HG03342 (cell line): ENCODE measurements around the gene SLC8B1.

ENCODE experiments used
- ATAC-seq: cut with Tn5 transposase; IDR thresholded peaks from one replicate; pipeline ENCODE4 v1.9.1; 2021; ENCODE audit warnings: mild to moderate bottlenecking, moderate library complexity; ENCODE audit not compliant: unreplicated experiment

Gene SLC8B1

DNA sequence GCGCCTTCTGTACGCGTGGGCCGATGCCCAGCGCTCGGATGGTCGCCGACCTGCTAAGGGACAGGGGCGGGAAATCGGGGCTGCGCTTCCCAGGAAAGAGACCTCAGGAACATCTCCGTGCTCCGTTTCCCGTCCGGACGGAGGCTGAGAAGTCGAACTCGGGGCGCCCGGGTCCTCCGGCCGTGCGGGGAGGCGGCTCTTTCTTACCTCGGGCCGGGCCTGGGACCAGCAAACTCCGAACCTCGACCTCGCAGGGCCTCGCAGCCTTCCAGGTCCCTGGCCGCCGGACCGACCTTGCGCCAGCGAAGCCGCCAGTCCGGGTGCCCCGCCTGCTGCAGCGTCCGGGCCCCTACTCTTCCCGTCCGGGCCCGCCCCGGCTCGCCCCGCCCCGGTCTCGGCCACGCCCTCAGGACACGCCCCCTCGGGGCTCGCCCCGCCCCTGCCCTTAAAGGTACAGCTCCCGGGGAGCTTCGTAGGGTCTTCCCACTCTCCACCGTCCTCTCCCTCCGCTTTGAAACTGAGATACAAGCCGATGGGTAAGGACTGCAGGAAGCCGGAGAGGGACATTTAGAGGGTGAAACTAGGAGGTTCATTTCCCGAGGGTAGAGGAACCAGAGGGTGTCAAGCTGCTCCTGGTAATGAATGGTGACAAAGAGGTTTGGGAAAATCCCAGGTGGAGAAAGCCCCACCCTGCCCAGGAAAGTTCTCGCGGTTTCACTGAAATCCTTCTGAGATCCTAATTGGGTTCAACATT is at the start of gene SLC8B1:
Gene SLC8B1, minus strand, starts transcription at position 324 of the 754 bp plus-strand sequence. CDS start 2,231 bp downstream, outside the sequence.
- ATAC-seq: peak; percentile 96

- ATAC-seq: no peak
Observed at GRCh38 chr12:113382206-113382605, 47.3 kb upstream of the SLC8B1 start.

DNA sequence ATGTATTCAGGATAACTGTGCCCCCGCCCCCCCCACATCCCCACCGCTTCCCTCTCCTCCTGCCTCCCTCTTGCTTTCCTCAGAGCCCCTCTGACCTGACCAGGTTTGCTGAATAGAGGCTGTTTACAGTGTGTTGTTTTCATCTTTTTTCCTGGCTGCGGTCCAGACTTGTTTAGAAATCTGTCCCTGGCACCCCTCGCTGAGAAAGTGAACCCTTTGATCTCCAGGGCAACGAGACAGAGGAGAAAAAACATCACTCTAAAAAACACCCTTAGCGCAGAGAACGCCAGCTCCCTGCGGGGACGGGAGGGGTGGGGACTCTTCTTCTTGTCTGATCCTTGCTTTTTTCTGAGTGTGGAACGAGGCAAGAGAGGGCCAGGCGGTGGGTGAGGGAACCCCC is 46.3 kb upstream of the SLC8B1 start:
- no peak for ATAC-seq

GRCh38 chr12:113378291-113378690 is 43.4 kb upstream of the SLC8B1 start:
- ATAC-seq: no peak

- ATAC-seq: no peak
Observed at GRCh38 chr12:113374823-113375428, 40.0 kb upstream of the SLC8B1 start.

DNA sequence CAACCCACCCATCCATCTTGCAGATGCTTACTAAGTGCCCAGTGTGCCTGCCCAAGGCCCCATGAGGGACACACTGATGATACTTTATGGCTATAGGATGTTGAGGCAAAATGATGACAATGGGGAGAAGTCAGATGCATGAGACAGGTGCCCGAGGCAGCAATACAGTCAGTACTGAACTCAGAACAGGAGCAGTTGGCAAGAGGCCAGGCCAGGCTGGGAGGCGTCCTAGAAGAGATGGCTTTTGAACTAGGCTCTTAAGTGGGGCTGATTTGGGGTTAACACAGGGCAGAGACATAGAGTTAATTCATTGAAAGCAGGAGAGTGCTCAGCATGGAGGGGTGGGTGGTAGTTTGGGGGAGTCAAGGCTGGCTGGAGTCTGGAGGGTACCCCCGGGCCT is 39.1 kb upstream of the SLC8B1 start:
- ATAC-seq: no peak

DNA sequence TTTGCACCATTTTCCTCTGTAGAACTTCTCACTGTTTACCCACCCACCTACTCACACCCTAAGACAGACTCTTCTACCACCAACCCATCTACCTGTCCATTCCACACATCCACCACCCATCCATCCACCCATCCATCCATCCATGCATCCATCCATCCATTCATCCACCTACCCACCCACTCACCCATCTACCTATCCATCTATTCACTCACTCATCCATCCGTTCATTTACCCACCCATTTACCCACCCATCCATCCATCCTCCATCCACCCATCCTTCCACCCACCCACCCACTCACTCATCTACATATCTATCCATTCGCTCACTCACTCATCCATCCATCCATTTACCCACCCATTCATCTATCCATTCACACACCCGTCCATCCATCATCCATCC is 38.5 kb upstream of the SLC8B1 start:
- no peak for ATAC-seq

- ATAC-seq: no peak
Observed at GRCh38 chr12:113372371-113372770, 37.5 kb upstream of the SLC8B1 start.

- no peak for ATAC-seq
Observed at GRCh38 chr12:113371808-113372207, 36.9 kb upstream of the SLC8B1 start.

- no peak for ATAC-seq
Observed at GRCh38 chr12:113370923-113371682, 36.2 kb upstream of the SLC8B1 start.

- no peak for ATAC-seq
Observed at GRCh38 chr12:113369391-113369985, 34.6 kb upstream of the SLC8B1 start.

DNA sequence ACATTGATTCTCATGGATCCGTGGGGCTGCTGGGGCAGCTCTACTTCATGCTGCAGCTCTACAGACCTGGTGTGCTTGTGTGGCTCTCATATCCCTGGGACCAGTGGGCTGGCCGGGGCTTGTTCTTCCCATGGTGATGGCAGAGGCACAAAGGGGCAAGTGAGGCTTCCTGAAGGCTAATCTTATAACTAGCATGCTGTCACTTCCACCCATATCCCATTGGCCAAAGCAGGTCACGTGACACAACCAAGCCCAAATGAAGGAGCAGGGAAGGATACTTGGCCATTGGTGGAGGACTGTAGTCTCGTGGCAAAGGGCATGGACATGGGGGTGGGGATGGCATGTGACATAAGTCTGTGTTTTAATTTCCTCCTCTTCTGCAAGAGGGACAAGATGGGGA is 33.4 kb upstream of the SLC8B1 start:
- no peak for ATAC-seq

DNA sequence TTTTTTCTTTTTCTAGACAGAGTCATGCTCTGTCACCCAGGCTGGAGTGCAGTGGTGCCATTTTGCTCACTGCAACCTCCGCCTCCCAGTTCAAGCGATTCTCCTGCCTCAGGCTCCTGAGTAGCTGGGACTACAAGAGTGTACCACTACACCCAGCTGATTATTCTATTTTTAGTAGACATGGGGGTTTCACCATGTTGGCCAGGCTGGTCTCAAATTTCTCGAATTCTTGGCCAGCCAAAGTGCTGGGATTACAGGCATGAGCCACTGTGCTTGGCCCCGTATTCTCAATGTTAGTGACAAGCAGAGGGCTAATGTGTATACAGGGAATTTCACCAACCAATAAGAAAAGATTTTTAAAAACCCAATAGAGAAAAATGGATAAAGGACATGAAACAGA is 31.9 kb upstream of the SLC8B1 start:
- no peak for ATAC-seq

GRCh38 chr12:113365639-113366395 is 30.9 kb upstream of the SLC8B1 start:
- no peak for ATAC-seq

- ATAC-seq: no peak
Observed at GRCh38 chr12:113364698-113365097, 29.8 kb upstream of the SLC8B1 start.

GRCh38 chr12:113361574-113362370 is 26.9 kb upstream of the SLC8B1 start:
- no peak for ATAC-seq

- no peak for ATAC-seq
Observed at GRCh38 chr12:113359939-113360748, 25.2 kb upstream of the SLC8B1 start.

DNA sequence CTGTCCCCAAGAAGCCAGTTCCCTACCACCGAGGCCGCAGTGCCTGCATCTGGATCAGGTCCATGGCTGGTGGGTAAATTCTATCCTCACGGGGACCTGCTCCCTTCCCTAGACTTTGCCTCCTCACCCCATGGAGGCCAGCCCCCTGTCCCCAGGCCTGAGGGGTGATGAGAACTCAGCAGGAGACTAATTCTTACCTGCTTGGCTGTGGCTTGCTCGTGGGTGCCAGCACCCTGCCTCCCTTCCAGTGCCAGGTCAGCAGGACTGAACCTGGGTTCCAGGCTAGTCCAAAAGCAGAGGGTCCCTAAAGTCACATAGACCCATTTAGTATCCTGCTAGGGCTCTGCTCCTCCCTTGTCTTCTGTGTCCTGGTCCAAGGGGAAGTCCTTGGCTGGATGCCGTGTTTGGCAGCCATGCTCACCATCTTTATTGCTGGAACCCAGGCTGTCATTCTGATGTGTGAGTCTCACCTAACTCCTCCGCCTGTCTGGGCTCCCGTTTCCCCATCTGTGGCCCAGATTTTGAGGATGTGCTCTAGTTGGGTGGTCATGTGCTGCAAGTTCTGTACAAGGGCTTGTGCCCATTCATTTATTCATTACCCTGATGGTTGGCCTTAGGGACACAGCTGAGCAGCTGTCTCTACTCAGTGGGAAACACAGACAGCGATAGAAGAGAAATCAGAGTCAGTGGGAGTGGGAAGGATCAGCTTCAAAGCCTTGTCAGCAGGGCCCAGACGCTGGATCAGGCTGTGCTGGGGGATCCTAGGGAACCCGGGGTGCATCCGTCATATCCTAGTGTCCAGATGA is 24.4 kb upstream of the SLC8B1 start:
- peak; percentile 10 for ATAC-seq
